Measurements from ENCODE around the gene PPP1CA.

- TF ChIP-seq, protein P1, sequence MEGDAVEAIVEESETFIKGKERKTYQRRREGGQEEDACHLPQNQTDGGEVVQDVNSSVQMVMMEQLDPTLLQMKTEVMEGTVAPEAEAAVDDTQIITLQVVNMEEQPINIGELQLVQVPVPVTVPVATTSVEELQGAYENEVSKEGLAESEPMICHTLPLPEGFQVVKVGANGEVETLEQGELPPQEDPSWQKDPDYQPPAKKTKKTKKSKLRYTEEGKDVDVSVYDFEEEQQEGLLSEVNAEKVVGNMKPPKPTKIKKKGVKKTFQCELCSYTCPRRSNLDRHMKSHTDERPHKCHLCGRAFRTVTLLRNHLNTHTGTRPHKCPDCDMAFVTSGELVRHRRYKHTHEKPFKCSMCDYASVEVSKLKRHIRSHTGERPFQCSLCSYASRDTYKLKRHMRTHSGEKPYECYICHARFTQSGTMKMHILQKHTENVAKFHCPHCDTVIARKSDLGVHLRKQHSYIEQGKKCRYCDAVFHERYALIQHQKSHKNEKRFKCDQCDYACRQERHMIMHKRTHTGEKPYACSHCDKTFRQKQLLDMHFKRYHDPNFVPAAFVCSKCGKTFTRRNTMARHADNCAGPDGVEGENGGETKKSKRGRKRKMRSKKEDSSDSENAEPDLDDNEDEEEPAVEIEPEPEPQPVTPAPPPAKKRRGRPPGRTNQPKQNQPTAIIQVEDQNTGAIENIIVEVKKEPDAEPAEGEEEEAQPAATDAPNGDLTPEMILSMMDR (IDR thresholded peaks at IDR 0.05), result no peak
- no peak for TF ChIP-seq POLR2A (IDR thresholded peaks at IDR 0.05)
These were observed 14.0 kb upstream of the PPP1CA start, which contains the start of gene CARNS1 for GRCh38 chr11:67415501-67416304.
